K562 (cell line): ENCODE results near the gene IFT122. TPM values are rescaled to one million over a fixed set of nuclear protein-coding genes. Genes with fewer than 3 reads are reported as not detected.

Source experiments
- CBX5 ChIP-seq: IDR thresholded peaks from 2 replicates; pipeline ENCODE4 v1.6.1; 2014; ENCODE audit warnings: low read depth, borderline replicate concordance
- CREBBP ChIP-seq: IDR thresholded peaks from one replicate; pipeline ENCODE4 v1.6.1; 2012; ENCODE audit warnings: low read depth, mild to moderate bottlenecking, control low read depth, inconsistent platforms, low read length
- DMBX1 ChIP-seq: fragments of 250-450 bp; sonication (Bioruptor Pico); IDR thresholded peaks from 2 replicates; pipeline ENCODE4 v1.8.0; 2022; ENCODE audit warnings: inconsistent platforms, mild to moderate bottlenecking, moderate library complexity, borderline replicate concordance
- ESRRA ChIP-seq: fragments of 450-650 bp; IDR thresholded peaks from 2 replicates; pipeline ENCODE4 v1.6.1; 2014; ENCODE audit warnings: low read depth, mild to moderate bottlenecking, moderate library complexity, borderline replicate concordance
- HDAC1 ChIP-seq, 2 experiments: fragments of 450-650 bp; IDR thresholded peaks; 2 replicates each; pipeline ENCODE4 v1.6.1; 2016 to 2017; ENCODE audit warnings: inconsistent platforms in 1 of 2, mild to moderate bottlenecking in 1 of 2, moderate library complexity in 1 of 2
- HDAC2 ChIP-seq: fragments of 450-650 bp; IDR thresholded peaks from 2 replicates; pipeline ENCODE4 v1.6.1; 2016; ENCODE audit warnings: mild to moderate bottlenecking
- KDM1A ChIP-seq, 2 experiments: fragments of 450-650 bp; IDR thresholded peaks; 2 replicates each; pipeline ENCODE4 v1.6.1; 2016; ENCODE audit warnings: mild to moderate bottlenecking in 2 of 2
- KLF1 ChIP-seq: fragments of 450-650 bp; IDR thresholded peaks from 2 replicates; pipeline ENCODE4 v1.6.1; 2016; ENCODE audit warnings: missing genetic modification characterization, missing compliant biosample characterization
- NFE2 ChIP-seq: IDR thresholded peaks from 2 replicates; pipeline ENCODE4 v1.6.1; 2014; ENCODE audit warnings: antibody characterized with exemption, low read depth
- OTX1 ChIP-seq: fragments of 450-650 bp; formaldehyde crosslinking; IDR thresholded peaks from 2 replicates; pipeline ENCODE4 v1.4.0; 2022; ENCODE audit warnings: mild to moderate bottlenecking
- SMARCA4 ChIP-seq: fragments of 450-650 bp; IDR thresholded peaks from 2 replicates; pipeline ENCODE4 v1.6.1; 2016
- SMARCA5 ChIP-seq: fragments of 450-650 bp; IDR thresholded peaks from 2 replicates; pipeline ENCODE4 v1.6.1; 2016
- SRF ChIP-seq, 2 experiments: fragments of 250-450, 450-650 bp in 1 of 2; sonication (Bioruptor Pico) in 1 of 2; sonication (generic) in 1 of 2; formaldehyde crosslinking; IDR thresholded peaks; 2 replicates each; pipeline versions ENCODE4 v1.5.0 to v1.5.1; 2020 to 2022; ENCODE audit warnings: mild to moderate bottlenecking in 1 of 2, missing genetic modification reagents in 1 of 2
- SUPT5H ChIP-seq: fragments of 450-650 bp; IDR thresholded peaks from 2 replicates; pipeline ENCODE4 v1.6.1; 2016
- ZNF764 ChIP-seq: fragments of 250-450 bp; sonication (Bioruptor Pico); IDR thresholded peaks from 2 replicates; pipeline ENCODE4 v1.4.0; 2020; ENCODE audit warnings: low read depth, mild to moderate bottlenecking, moderate library complexity
- polyA plus RNA-seq, 8 experiments: library from polyadenylated mRNA; depleted of rRNA in 4 of 8; stranded (reverse) in 5 of 8; unstranded in 3 of 8; fragments of >200 nt; fragmentation: Nextera tagmentation in 2 of 8; fragmentation: Illumina TruSeq in 1 of 8; extraction: Ambion mirVana in 2 of 8; extraction: Trizol in 1 of 8; gene quantifications; 2 replicates each; pipeline versions ENCODE4 v1.2.1 to v1.2.3, GENCODE V29; 2011 to 2014; ENCODE audit warnings: inconsistent platforms in 1 of 8, missing spikeins in 1 of 8
- total RNA-seq, 7 experiments: library from RNA; depleted of rRNA in 6 of 7; stranded (reverse); fragments of >200 nt in 6 of 7; fragmentation: Illumina TruSeq in 2 of 7; extraction: Trizol in 2 of 7; gene quantifications; 2 replicates each; pipeline versions ENCODE4 v1.2.1 to v1.2.3, GENCODE V29; 2011 to 2021; ENCODE audit warnings: low replicate concordance in 1 of 7
- TF ChIP-seq, protein P1 (sequence below): fragments of 450-650 bp; IDR thresholded peaks from 2 replicates; pipeline ENCODE4 v1.6.1; 2016; ENCODE audit warnings: antibody characterized with exemption
- TF ChIP-seq, protein P2 (sequence below): fragments of 450-650 bp; IDR thresholded peaks from one replicate; pipeline ENCODE4 v1.6.1; 2018; ENCODE audit warnings: mild to moderate bottlenecking, moderate library complexity; ENCODE audit not compliant: partially characterized antibody
- TF ChIP-seq, protein P3 (sequence below), 2 experiments: fragments of 450-650 bp; IDR thresholded peaks; 2 replicates each; pipeline ENCODE4 v1.6.1; 2016
- TF ChIP-seq, protein P4 (sequence below), 2 experiments: fragments of 450-650 bp; IDR thresholded peaks; 2 replicates each; pipeline ENCODE4 v1.6.1; 2018; ENCODE audit warnings: mild to moderate bottlenecking in 2 of 2, low read depth in 1 of 2; ENCODE audit not compliant: partially characterized antibody in 2 of 2
- TF ChIP-seq, protein P5 (sequence below): sonication (generic); IDR thresholded peaks from 2 replicates; pipeline ENCODE4 v1.6.1; 2016

Gene IFT122
- total and polyA plus RNA-seq, 9 of the 15 experiments (the other 6 are each of a cell fraction or from before 2014, with no cell fraction given): 2.4 to 11.5 (median 7.7) TPM

DNA sequence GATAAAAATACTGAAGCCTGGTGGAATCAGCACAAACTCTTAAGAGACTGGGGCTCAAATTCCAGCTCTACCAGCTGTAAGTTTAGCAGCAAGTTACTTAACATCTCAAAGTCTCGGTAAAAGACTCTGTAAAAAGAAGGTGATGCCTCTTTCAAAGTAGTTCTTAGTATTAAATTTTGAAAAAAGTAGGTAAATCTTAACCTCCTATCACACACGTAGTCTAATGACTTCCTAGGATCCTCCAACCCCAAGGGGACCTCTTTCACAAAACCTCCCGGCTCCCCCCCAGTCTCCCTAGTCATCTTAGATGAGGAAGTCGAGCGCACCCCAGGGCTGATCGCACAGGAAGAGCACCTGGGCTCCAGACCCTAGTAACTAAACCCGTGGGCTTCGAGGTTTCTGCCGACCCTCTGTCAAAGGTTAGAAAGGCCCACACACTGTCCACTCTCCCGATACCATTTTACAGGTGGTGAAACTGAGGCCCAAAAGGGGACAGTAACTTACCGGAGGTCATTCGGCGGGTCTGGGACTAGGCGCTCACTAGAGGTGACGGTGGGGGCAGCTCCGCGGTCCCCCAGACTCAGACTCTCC, 703 bp upstream of the IFT122 start (continued):
- TF ChIP-seq, protein P1, sequence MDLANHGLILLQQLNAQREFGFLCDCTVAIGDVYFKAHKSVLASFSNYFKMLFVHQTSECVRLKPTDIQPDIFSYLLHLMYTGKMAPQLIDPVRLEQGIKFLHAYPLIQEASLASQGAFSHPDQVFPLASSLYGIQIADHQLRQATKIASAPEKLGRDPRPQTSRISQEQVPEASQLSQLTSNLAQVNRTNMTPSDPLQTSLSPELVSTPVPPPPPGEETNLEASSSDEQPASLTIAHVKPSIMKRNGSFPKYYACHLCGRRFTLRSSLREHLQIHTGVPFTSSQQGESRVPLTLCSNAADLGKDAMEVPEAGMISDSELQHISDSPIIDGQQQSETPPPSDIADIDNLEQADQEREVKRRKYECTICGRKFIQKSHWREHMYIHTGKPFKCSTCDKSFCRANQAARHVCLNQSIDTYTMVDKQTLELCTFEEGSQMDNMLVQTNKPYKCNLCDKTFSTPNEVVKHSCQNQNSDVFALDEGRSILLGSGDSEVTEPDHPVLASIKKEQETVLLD: no peak
- TF ChIP-seq ZNF764 (0 out of 2 replicates have a peak, but pooled peaks have one; percentile 52), SMARCA5 (peak; percentile 59), NFE2 (peak; percentile 33; the same call in 1 of the 2 replicates), KLF1 (0 out of 2 replicates have a peak, but pooled peaks have one; percentile 30), SRF (CRISPR knock-in tag; IDR thresholded peaks at IDR 0.05) (peak in 1 of 2 experiments; percentile 20; a peak in 1 of 4 replicates), KDM1A (IDR thresholded peaks at IDR 0.05) (peak; percentile 63 to 78), ESRRA (peak; percentile 64; the same call in 1 of the 2 replicates), HDAC1 (IDR thresholded peaks at IDR 0.05) (peak in 1 of 2 experiments; percentile 61; a peak in 2 of 4 replicates), CREBBP (no peak), SMARCA4 (0 out of 2 replicates have a peak, but pooled peaks have one; percentile 49), SUPT5H (peak; percentile 13), CBX5 (0 out of 2 replicates have a peak, but pooled peaks have one; percentile 18), OTX1 (CRISPR knock-in tag) (0 out of 2 replicates have a peak, but pooled peaks have one; percentile 27), HDAC2 (peak; percentile 76), DMBX1 (0 out of 2 replicates have a peak, but pooled peaks have one; percentile 42)
- TF ChIP-seq, protein P2, sequence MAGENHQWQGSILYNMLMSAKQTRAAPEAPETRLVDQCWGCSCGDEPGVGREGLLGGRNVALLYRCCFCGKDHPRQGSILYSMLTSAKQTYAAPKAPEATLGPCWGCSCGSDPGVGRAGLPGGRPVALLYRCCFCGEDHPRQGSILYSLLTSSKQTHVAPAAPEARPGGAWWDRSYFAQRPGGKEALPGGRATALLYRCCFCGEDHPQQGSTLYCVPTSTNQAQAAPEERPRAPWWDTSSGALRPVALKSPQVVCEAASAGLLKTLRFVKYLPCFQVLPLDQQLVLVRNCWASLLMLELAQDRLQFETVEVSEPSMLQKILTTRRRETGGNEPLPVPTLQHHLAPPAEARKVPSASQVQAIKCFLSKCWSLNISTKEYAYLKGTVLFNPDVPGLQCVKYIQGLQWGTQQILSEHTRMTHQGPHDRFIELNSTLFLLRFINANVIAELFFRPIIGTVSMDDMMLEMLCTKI: no peak
- TF ChIP-seq, protein P3, sequence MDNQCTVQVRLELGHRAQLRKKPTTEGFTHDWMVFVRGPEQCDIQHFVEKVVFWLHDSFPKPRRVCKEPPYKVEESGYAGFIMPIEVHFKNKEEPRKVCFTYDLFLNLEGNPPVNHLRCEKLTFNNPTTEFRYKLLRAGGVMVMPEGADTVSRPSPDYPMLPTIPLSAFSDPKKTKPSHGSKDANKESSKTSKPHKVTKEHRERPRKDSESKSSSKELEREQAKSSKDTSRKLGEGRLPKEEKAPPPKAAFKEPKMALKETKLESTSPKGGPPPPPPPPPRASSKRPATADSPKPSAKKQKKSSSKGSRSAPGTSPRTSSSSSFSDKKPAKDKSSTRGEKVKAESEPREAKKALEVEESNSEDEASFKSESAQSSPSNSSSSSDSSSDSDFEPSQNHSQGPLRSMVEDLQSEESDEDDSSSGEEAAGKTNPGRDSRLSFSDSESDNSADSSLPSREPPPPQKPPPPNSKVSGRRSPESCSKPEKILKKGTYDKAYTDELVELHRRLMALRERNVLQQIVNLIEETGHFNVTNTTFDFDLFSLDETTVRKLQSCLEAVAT (IDR thresholded peaks at IDR 0.05): peak in 1 of 2 experiments; percentile 74; a peak in 1 of 4 replicates
- TF ChIP-seq, protein P4, sequence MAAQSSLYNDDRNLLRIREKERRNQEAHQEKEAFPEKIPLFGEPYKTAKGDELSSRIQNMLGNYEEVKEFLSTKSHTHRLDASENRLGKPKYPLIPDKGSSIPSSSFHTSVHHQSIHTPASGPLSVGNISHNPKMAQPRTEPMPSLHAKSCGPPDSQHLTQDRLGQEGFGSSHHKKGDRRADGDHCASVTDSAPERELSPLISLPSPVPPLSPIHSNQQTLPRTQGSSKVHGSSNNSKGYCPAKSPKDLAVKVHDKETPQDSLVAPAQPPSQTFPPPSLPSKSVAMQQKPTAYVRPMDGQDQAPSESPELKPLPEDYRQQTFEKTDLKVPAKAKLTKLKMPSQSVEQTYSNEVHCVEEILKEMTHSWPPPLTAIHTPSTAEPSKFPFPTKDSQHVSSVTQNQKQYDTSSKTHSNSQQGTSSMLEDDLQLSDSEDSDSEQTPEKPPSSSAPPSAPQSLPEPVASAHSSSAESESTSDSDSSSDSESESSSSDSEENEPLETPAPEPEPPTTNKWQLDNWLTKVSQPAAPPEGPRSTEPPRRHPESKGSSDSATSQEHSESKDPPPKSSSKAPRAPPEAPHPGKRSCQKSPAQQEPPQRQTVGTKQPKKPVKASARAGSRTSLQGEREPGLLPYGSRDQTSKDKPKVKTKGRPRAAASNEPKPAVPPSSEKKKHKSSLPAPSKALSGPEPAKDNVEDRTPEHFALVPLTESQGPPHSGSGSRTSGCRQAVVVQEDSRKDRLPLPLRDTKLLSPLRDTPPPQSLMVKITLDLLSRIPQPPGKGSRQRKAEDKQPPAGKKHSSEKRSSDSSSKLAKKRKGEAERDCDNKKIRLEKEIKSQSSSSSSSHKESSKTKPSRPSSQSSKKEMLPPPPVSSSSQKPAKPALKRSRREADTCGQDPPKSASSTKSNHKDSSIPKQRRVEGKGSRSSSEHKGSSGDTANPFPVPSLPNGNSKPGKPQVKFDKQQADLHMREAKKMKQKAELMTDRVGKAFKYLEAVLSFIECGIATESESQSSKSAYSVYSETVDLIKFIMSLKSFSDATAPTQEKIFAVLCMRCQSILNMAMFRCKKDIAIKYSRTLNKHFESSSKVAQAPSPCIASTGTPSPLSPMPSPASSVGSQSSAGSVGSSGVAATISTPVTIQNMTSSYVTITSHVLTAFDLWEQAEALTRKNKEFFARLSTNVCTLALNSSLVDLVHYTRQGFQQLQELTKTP (IDR thresholded peaks at IDR 0.05; ENCODE audit: low read depth in 1 of 2, partially characterized antibody in 2 of 2): peak; percentile 44 to 51
- TF ChIP-seq, protein P5, sequence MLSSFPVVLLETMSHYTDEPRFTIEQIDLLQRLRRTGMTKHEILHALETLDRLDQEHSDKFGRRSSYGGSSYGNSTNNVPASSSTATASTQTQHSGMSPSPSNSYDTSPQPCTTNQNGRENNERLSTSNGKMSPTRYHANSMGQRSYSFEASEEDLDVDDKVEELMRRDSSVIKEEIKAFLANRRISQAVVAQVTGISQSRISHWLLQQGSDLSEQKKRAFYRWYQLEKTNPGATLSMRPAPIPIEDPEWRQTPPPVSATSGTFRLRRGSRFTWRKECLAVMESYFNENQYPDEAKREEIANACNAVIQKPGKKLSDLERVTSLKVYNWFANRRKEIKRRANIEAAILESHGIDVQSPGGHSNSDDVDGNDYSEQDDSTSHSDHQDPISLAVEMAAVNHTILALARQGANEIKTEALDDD: peak; percentile 55
- TF ChIP-seq, all 486 proteins: peak for 36
